Testis (tissue), 3 donors: Measurements from ENCODE around the gene GPR137. TPM values are rescaled to one million over a fixed set of nuclear protein-coding genes. Genes with fewer than 3 reads are reported as not detected.

Experiments
- DNase-seq: peaks from one replicate; pipeline ENCODE4 v3.0.0-alpha.2; 2019
- H3K27ac ChIP-seq, 2 donors: fragments of 200-600 bp; sonication (generic); one replicate each; pipeline ENCODE4 v1.5.1; 2019
- H3K27me3 ChIP-seq: fragments of 200-600 bp; sonication (generic); one replicate; pipeline ENCODE4 v1.5.1; 2019
- H3K36me3 ChIP-seq: fragments of 200-600 bp; sonication (generic); one replicate; pipeline ENCODE4 v1.5.1; 2017; ENCODE audit warnings: low read depth; ENCODE audit errors: missing control alignments
- H3K4me1 ChIP-seq: fragments of 200-600 bp; sonication (generic); one replicate; pipeline ENCODE4 v1.5.1; 2019
- H3K4me3 ChIP-seq, 2 donors: fragments of 200-600 bp; sonication (generic); one replicate each; pipeline ENCODE4 v1.5.1; 2017 to 2019
- H3K9me3 ChIP-seq: fragments of 200-600 bp; sonication (generic); one replicate; pipeline ENCODE4 v1.5.1; 2017
- POLR2A ChIP-seq: fragments of 450-650 bp; IDR thresholded peaks from one replicate; pipeline ENCODE4 v1.6.1; 2017; ENCODE audit warnings: antibody characterized with exemption, mild to moderate bottlenecking, moderate library complexity
- WGBS, 2 donors: methylation state at CpG; one replicate each; pipeline ENCODE4 v1.1.5; 2018; 5-methylcytosine and 5-hydroxymethylcytosine counted together
- intact Hi-C: fragments of 100-400 bp; cut with DNase I; formaldehyde crosslinking; loops from one replicate; pipeline ENCODE4 v1.15.1; 2023; ENCODE audit warnings: low total_unique reads
- polyA plus RNA-seq: library from polyadenylated mRNA; stranded (reverse); fragments of 350-450 nt; fragmentation: Illumina TruSeq; extraction: RNeasy Lipid Tissue Mini Kit (QIAGEN cat#74804); gene quantifications from one replicate; pipeline ENCODE4 v1.2.3, GENCODE V29; 2014; ENCODE audit warnings: low read depth, low replicate concordance; ENCODE audit not compliant: insufficient read depth
- total RNA-seq, 2 donors: library from RNA; depleted of rRNA; stranded (reverse); fragments of >200 nt; gene quantifications; one replicate each; pipeline ENCODE4 v1.2.3, GENCODE V29; 2016
- TF ChIP-seq, protein P1 (sequence below), 3 experiments: fragments of 450-650 bp in 2 of 3; fragments of 200-600 bp in 1 of 3; sonication (generic) in 1 of 3; IDR thresholded peaks; one replicate each; pipeline ENCODE4 v1.5.1; 2016 to 2019; ENCODE audit warnings: antibody characterized with exemption in 3 of 3, mild to moderate bottlenecking in 2 of 3, moderate library complexity in 1 of 3

The GPR137 gene
- total and polyA plus RNA-seq, 3 donors from 2014 or later: 204 to 390 (median 230) TPM

DNA sequence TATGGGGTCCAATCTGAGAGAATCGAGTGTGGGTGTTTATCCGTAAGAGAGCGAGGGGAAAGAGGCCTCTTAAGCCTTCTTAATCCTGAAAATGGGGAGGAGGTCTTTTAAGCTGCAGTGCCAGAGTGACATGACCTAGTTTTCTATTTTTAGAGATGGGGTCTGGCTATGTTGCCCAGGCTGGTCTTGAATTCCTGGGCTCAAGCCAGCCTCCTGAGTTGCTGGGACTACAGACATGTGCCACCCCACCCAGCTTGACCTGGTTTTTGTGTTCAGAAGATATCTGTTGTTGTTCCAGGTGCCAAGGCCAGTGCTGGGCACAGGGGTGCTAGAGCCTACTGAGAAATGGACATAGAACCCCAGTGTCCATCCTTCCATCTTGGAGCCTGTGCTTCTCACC lies 2.6 kb upstream of the GPR137 start:
- Histone ChIP-seq H3K27ac (peak overlapping the region in 1 of 2 donors; percentile 45), H3K4me1 (peaks cover 23% of the 10 kb centered on the region), H3K36me3 (no peaks in the 10 kb centered on the region), H3K4me3 (no peak overlapping the region), H3K27me3 (no peaks in the 10 kb centered on the region), H3K9me3 (no peaks in the 10 kb centered on the region)
- 88 to 90% methylated on average over 3 of the region's 3 CpGs for WGBS, 2 donors
- intact Hi-C loops: no loop called here
- TF ChIP-seq, protein P1, sequence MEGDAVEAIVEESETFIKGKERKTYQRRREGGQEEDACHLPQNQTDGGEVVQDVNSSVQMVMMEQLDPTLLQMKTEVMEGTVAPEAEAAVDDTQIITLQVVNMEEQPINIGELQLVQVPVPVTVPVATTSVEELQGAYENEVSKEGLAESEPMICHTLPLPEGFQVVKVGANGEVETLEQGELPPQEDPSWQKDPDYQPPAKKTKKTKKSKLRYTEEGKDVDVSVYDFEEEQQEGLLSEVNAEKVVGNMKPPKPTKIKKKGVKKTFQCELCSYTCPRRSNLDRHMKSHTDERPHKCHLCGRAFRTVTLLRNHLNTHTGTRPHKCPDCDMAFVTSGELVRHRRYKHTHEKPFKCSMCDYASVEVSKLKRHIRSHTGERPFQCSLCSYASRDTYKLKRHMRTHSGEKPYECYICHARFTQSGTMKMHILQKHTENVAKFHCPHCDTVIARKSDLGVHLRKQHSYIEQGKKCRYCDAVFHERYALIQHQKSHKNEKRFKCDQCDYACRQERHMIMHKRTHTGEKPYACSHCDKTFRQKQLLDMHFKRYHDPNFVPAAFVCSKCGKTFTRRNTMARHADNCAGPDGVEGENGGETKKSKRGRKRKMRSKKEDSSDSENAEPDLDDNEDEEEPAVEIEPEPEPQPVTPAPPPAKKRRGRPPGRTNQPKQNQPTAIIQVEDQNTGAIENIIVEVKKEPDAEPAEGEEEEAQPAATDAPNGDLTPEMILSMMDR (IDR thresholded peaks at IDR 0.05): no peak
- TF ChIP-seq POLR2A: no peak
- no peak for DNase-seq

- WGBS, 2 donors: 2 to 3% methylated on average over 19 to 28 of the region's 44 CpGs
- TF ChIP-seq, protein P1 (IDR thresholded peaks at IDR 0.05): no peak
- TF ChIP-seq POLR2A: no peak
- Histone ChIP-seq H3K4me1 (peaks cover 23% of the 10 kb centered on the region), H3K4me3 (peak within 1 kb of the TSS; percentile 80 to 93), H3K27ac (peak within 1 kb of the TSS; percentile 79 to 97), H3K9me3 (no peaks in the 10 kb centered on the region), H3K27me3 (no peaks in the 10 kb centered on the region), H3K36me3 (no peaks in the 10 kb centered on the region)
- peak; percentile 98 for DNase-seq
- intact Hi-C loops: no loop called here
Measured at GRCh38 chr11:64284048-64284961, 1.3 kb upstream of the GPR137 start, which contains the start of gene BAD. TSS of gene BAD (minus strand) at chr11:64284665. CDS start at chr11:64284368, 297 bp downstream.

GRCh38 chr11:64285885-64286800 lies 495 bp downstream of the GPR137 start:
- intact Hi-C loops: no loop called here
- TF ChIP-seq, protein P1 (IDR thresholded peaks at IDR 0.05): no peak
- TF ChIP-seq POLR2A: no peak
- no peak for DNase-seq
- Histone ChIP-seq H3K9me3 (no peaks in the 10 kb centered on the region), H3K36me3 (no peaks in the 10 kb centered on the region), H3K27ac (peak overlapping the region; percentile 47 to 97), H3K4me1 (peaks cover 23% of the 10 kb centered on the region), H3K27me3 (no peaks in the 10 kb centered on the region), H3K4me3 (peak overlapping the region; percentile 80 to 93)
- WGBS, 2 donors: 27 to 37% methylated on average over 17 to 26 of the region's 40 CpGs

- 55 to 57% methylated on average over 9 of the region's 9 CpGs for WGBS, 2 donors
- no peak for DNase-seq
- H3K4me1 ChIP-seq: peaks cover 23% of the 10 kb centered on the region
- intact Hi-C loops: no loop called here
- H3K27me3 ChIP-seq: no peaks in the 10 kb centered on the region
- H3K36me3 ChIP-seq: no peaks in the 10 kb centered on the region
- H3K27ac ChIP-seq: no peak overlapping the region
- TF ChIP-seq, protein P1 (IDR thresholded peaks at IDR 0.05): no peak
- TF ChIP-seq POLR2A: no peak
- no peaks in the 10 kb centered on the region for H3K9me3 ChIP-seq
- H3K4me3 ChIP-seq: peak overlapping the region in 1 of 2 donors; percentile 80
Measured at GRCh38 chr11:64286801-64287159, 1.1 kb downstream of the GPR137 start.
